HEK293 (cell line): ENCODE results near the gene TLE1.

Experiments used
- CTCF ChIA-PET: fragments of 350-600 bp; formaldehyde crosslinking; extraction: SDS; loops from one replicate; lab custom pipeline; 2021; ENCODE audit warnings: antibody characterized with exemption; lab: Yijun Ruan, JAX
- POLR2A ChIA-PET: fragments of 300-600 bp; formaldehyde crosslinking; extraction: SDS; loops from one replicate; lab custom pipeline; 2020; ENCODE audit warnings: antibody characterized with exemption, inconsistent platforms; lab: Yijun Ruan, JAX
- H3K27ac ChIP-seq: fragments of 200-500 bp; sonication (Bioruptor generic); 2 replicates; pipeline ENCODE4 v1.5.1; 2014; ENCODE audit warnings: low read depth, low read length, control low read depth, inconsistent platforms; ENCODE audit errors: extremely low read depth
- H3K36me3 ChIP-seq, 2 experiments: fragments of 200-500 bp in 1 of 2; sonication (Bioruptor generic) in 1 of 2; 1 replicate in 1 of 2; 2 replicates in 1 of 2; pipeline ENCODE4 v1.5.1; 2014 to 2017; ENCODE audit warnings: inconsistent platforms in 2 of 2, low read length in 2 of 2; ENCODE audit not compliant: control insufficient read depth in 2 of 2, insufficient read depth in 1 of 2
- H3K4me1 ChIP-seq: fragments of 200-500 bp; sonication (Bioruptor generic); 2 replicates; pipeline ENCODE4 v1.5.1; 2014; ENCODE audit warnings: mild to moderate bottlenecking, low read length, inconsistent platforms; ENCODE audit not compliant: control insufficient read depth, insufficient read depth
- H3K4me3 ChIP-seq: 2 replicates; pipeline ENCODE4 v1.5.1; 2011; ENCODE audit warnings: low read depth, mild to moderate bottlenecking, control low read depth, low read length, moderate library complexity
- H3K9me3 ChIP-seq: fragments of 200-500 bp; sonication (Bioruptor generic); 2 replicates; pipeline ENCODE4 v1.5.1; 2014; ENCODE audit warnings: low read depth, low read length, inconsistent platforms; ENCODE audit not compliant: control insufficient read depth, insufficient read depth
- FEZF1 ChIP-seq: fragments of 450-650 bp; formaldehyde crosslinking; IDR thresholded peaks from 2 replicates; pipeline ENCODE4 v1.5.1; 2016; ENCODE audit warnings: missing biosample characterization, missing genetic modification characterization
- GLI2 ChIP-seq: fragments of 450-650 bp; formaldehyde crosslinking; IDR thresholded peaks from 2 replicates; pipeline ENCODE4; 2017; ENCODE audit warnings: missing biosample characterization, missing genetic modification characterization, low read depth, borderline replicate concordance
- GLIS2 ChIP-seq: fragments of 450-650 bp; formaldehyde crosslinking; IDR thresholded peaks from 2 replicates; pipeline ENCODE4 v1.5.1; 2016; ENCODE audit warnings: missing biosample characterization, missing genetic modification characterization
- HIC1 ChIP-seq: fragments of 450-650 bp; formaldehyde crosslinking; IDR thresholded peaks from 2 replicates; pipeline ENCODE4 v1.5.1; 2016; ENCODE audit warnings: missing biosample characterization, missing genetic modification characterization
- KLF9 ChIP-seq: fragments of 450-650 bp; formaldehyde crosslinking; IDR thresholded peaks from 2 replicates; pipeline ENCODE4 v1.5.1; 2016; ENCODE audit warnings: missing biosample characterization, missing genetic modification characterization, low read depth
- ZNF202 ChIP-seq: fragments of 450-650 bp; formaldehyde crosslinking; IDR thresholded peaks from 2 replicates; pipeline ENCODE4 v1.5.1; 2016; ENCODE audit warnings: missing biosample characterization, missing genetic modification characterization, borderline replicate concordance
- ZNF223 ChIP-seq: fragments of 450-650 bp; formaldehyde crosslinking; IDR thresholded peaks from 2 replicates; pipeline ENCODE4 v1.5.1; 2016; ENCODE audit warnings: missing biosample characterization, missing genetic modification characterization
- ZNF248 ChIP-seq: fragments of 450-650 bp; formaldehyde crosslinking; IDR thresholded peaks from 2 replicates; pipeline ENCODE4 v1.5.1; 2017; ENCODE audit warnings: missing biosample characterization, missing genetic modification characterization
- ZNF350 ChIP-seq: fragments of 450-650 bp; formaldehyde crosslinking; IDR thresholded peaks from 2 replicates; pipeline ENCODE4 v1.5.0; 2017; ENCODE audit warnings: missing biosample characterization, mild to moderate bottlenecking, missing genetic modification characterization
- ZNF37A ChIP-seq: fragments of 450-650 bp; IDR thresholded peaks from 2 replicates; pipeline ENCODE4 v1.5.1; 2018; ENCODE audit warnings: missing biosample characterization, missing genetic modification characterization
- ZNF391 ChIP-seq: fragments of 450-650 bp; formaldehyde crosslinking; IDR thresholded peaks from 2 replicates; pipeline ENCODE4 v1.5.1; 2016; ENCODE audit warnings: low read depth, missing biosample characterization, missing genetic modification characterization, borderline replicate concordance
- ZNF394 ChIP-seq: fragments of 450-650 bp; formaldehyde crosslinking; IDR thresholded peaks from 2 replicates; pipeline ENCODE4 v1.5.1; 2016; ENCODE audit warnings: missing biosample characterization, missing genetic modification characterization, mild to moderate bottlenecking, moderate library complexity, borderline replicate concordance
- ZNF423 ChIP-seq: fragments of 450-650 bp; formaldehyde crosslinking; IDR thresholded peaks from 2 replicates; pipeline ENCODE4 v1.5.1; 2016; ENCODE audit warnings: missing biosample characterization, missing genetic modification characterization
- ZNF514 ChIP-seq: fragments of 450-650 bp; formaldehyde crosslinking; IDR thresholded peaks from 2 replicates; pipeline ENCODE4 v1.5.1; 2016; ENCODE audit warnings: missing biosample characterization, missing genetic modification characterization
- ZNF518A ChIP-seq: fragments of 450-650 bp; formaldehyde crosslinking; conservative IDR thresholded peaks from 2 replicates; pipeline ENCODE4 v1.5.1; 2016; ENCODE audit warnings: low read depth, missing biosample characterization, missing genetic modification characterization
- ZNF530 ChIP-seq: fragments of 450-650 bp; formaldehyde crosslinking; IDR thresholded peaks from 2 replicates; pipeline ENCODE4 v1.5.1; 2016; ENCODE audit warnings: low read depth, missing biosample characterization, missing genetic modification characterization
- ZNF560 ChIP-seq: fragments of 450-650 bp; formaldehyde crosslinking; IDR thresholded peaks from 2 replicates; pipeline ENCODE4 v1.5.1; 2017; ENCODE audit warnings: missing biosample characterization, missing genetic modification characterization, borderline replicate concordance
- ZNF623 ChIP-seq: fragments of 450-650 bp; formaldehyde crosslinking; IDR thresholded peaks from 2 replicates; pipeline ENCODE4 v1.5.1; 2016; ENCODE audit warnings: missing biosample characterization, missing genetic modification characterization
- ZNF692 ChIP-seq: fragments of 450-650 bp; formaldehyde crosslinking; IDR thresholded peaks from 2 replicates; pipeline ENCODE4 v1.5.1; 2016; ENCODE audit warnings: missing biosample characterization, missing genetic modification characterization
- ZNF701 ChIP-seq: fragments of 450-650 bp; formaldehyde crosslinking; IDR thresholded peaks from 2 replicates; pipeline ENCODE4 v1.5.1; 2016; ENCODE audit warnings: missing biosample characterization, missing genetic modification characterization
- ZNF777 ChIP-seq: fragments of 450-650 bp; formaldehyde crosslinking; IDR thresholded peaks from 2 replicates; pipeline ENCODE4 v1.5.1; 2017; ENCODE audit warnings: missing biosample characterization, missing genetic modification characterization, borderline replicate concordance
- ZSCAN18 ChIP-seq: fragments of 450-650 bp; formaldehyde crosslinking; IDR thresholded peaks from 2 replicates; pipeline ENCODE4 v1.5.1; 2016; ENCODE audit warnings: missing biosample characterization, missing genetic modification characterization
- ZXDB ChIP-seq: fragments of 450-650 bp; formaldehyde crosslinking; IDR thresholded peaks from 2 replicates; pipeline ENCODE4 v1.5.1; 2016; ENCODE audit warnings: missing biosample characterization, missing genetic modification characterization

TLE1 gene

GRCh38 chr9:81621118-81621517 is 68.2 kb downstream of the TLE1 start:
- H3K4me3 ChIP-seq: no peak overlapping the region
- no peaks in the 10 kb centered on the region for H3K9me3 ChIP-seq
- no peak overlapping the region for H3K27ac ChIP-seq
- ChIA-PET POLR2A (no interaction called here), CTCF (interaction anchor here (1.4 kb wide), 1 partner anchor 98 kb away, joined by 3 read pairs; no protein-coding TSS in a partner anchor)
- H3K36me3 ChIP-seq: peaks cover 4 to 44% of the 10 kb centered on the region in 2 experiments
- peaks cover 10% of the 10 kb centered on the region for H3K4me1 ChIP-seq
- TF ChIP-seq FEZF1 (tag by site-specific recombination) (no peak), ZNF518A (tag by site-specific recombination) (no peak), GLIS2 (tag by site-specific recombination) (no peak), ZNF350 (tag by site-specific recombination) (no peak), HIC1 (tag by site-specific recombination) (no peak), ZNF623 (tag by site-specific recombination) (no peak), ZNF514 (tag by site-specific recombination) (no peak), ZNF394 (tag by site-specific recombination) (no peak), ZNF423 (tag by site-specific recombination) (no peak), ZXDB (no peak), GLI2 (tag by site-specific recombination) (no peak), ZNF692 (tag by site-specific recombination) (no peak), ZSCAN18 (tag by site-specific recombination) (no peak)

GRCh38 chr9:81620002-81620390 is 69.4 kb downstream of the TLE1 start:
- H3K36me3 ChIP-seq: peaks cover 7 to 53% of the 10 kb centered on the region in 2 experiments
- H3K9me3 ChIP-seq: no peaks in the 10 kb centered on the region
- TF ChIP-seq ZNF37A (tag by site-specific recombination) (no peak), ZNF777 (tag by site-specific recombination) (no peak), ZNF248 (tag by site-specific recombination) (no peak), ZNF530 (tag by site-specific recombination) (no peak), ZNF560 (no peak), ZNF701 (tag by site-specific recombination) (no peak), ZNF202 (tag by site-specific recombination) (no peak), ZNF223 (tag by site-specific recombination) (no peak), ZNF391 (tag by site-specific recombination) (no peak), KLF9 (tag by site-specific recombination) (no peak)

More at GRCh38 chr9:81620002-81620390, 69.4 kb downstream of the TLE1 start:
- H3K27ac ChIP-seq: no peak overlapping the region
- H3K4me1 ChIP-seq: peaks cover 10% of the 10 kb centered on the region
- no peak overlapping the region for H3K4me3 ChIP-seq
- ChIA-PET POLR2A (no interaction called here), CTCF (interaction anchor here (0.6 to 1.7 kb wide), 3 partner anchors 18 to 638 kb away, joined by 3 to 4 read pairs (median 3); no protein-coding TSS in a partner anchor)
